Activated T-cell treated with anti-CD3 and anti-CD28 coated beads, Interleukin-2, amount 50 U/mL, for 24 hours (primary cell): ENCODE measurements around the gene SEPTIN6.
A peak's percentile ranks its signal among the peaks of the same experiment; 100 is the strongest.

ENCODE experiments used
- DNase-seq: peaks from one replicate; pipeline ENCODE4 v3.0.0-alpha.2; 2020
- H3K27ac Mint-ChIP-seq: 2 replicates; pipeline ENCODE4 v1.8.0; 2020; ENCODE audit warnings: mild to moderate bottlenecking, mixed read lengths
- H3K27me3 Mint-ChIP-seq: 2 replicates; pipeline ENCODE4 v1.8.0; 2020; ENCODE audit warnings: mixed read lengths
- H3K36me3 Mint-ChIP-seq: 2 replicates; pipeline ENCODE4 v1.8.0; 2020; ENCODE audit warnings: low read depth, mixed read lengths
- H3K4me1 Mint-ChIP-seq: 2 replicates; pipeline ENCODE4 v1.8.0; 2020; ENCODE audit warnings: low read depth, mixed read lengths
- H3K4me3 Mint-ChIP-seq: 2 replicates; pipeline ENCODE4 v1.8.0; 2020; ENCODE audit warnings: mild to moderate bottlenecking, moderate library complexity, mixed read lengths
- H3K9me3 Mint-ChIP-seq: 2 replicates; pipeline ENCODE4 v1.8.0; 2020; ENCODE audit warnings: mixed read lengths

Gene SEPTIN6

GRCh38 chrX:119647552-119648420 lies 45.2 kb downstream of the SEPTIN6 start:
- peaks cover 88% of the 10 kb centered on the region for H3K36me3 Mint-ChIP-seq
- peak overlapping the region; percentile 55 for H3K4me3 Mint-ChIP-seq
- H3K4me1 Mint-ChIP-seq: peaks cover 44% of the 10 kb centered on the region
- H3K27me3 Mint-ChIP-seq: no peaks in the 10 kb centered on the region
- peak; percentile 71 for DNase-seq
- peak overlapping the region; percentile 98 for H3K27ac Mint-ChIP-seq
- H3K9me3 Mint-ChIP-seq: no peaks in the 10 kb centered on the region

GRCh38 chrX:119647089-119647488 lies 45.9 kb downstream of the SEPTIN6 start:
- Mint-ChIP-seq H3K36me3 (peaks cover 88% of the 10 kb centered on the region), H3K4me3 (no peak overlapping the region), H3K9me3 (no peaks in the 10 kb centered on the region), H3K4me1 (peaks cover 44% of the 10 kb centered on the region), H3K27me3 (no peaks in the 10 kb centered on the region), H3K27ac (peak overlapping the region; percentile 98)
- DNase-seq: no peak

GRCh38 chrX:119646515-119646914 lies 46.5 kb downstream of the SEPTIN6 start:
- H3K9me3 Mint-ChIP-seq: no peaks in the 10 kb centered on the region
- H3K36me3 Mint-ChIP-seq: peaks cover 88% of the 10 kb centered on the region
- H3K4me1 Mint-ChIP-seq: peaks cover 44% of the 10 kb centered on the region
- H3K4me3 Mint-ChIP-seq: no peak overlapping the region
- H3K27ac Mint-ChIP-seq: peak overlapping the region; percentile 84
- no peaks in the 10 kb centered on the region for H3K27me3 Mint-ChIP-seq
- DNase-seq: no peak

GRCh38 chrX:119643696-119644095 lies 49.3 kb downstream of the SEPTIN6 start:
- Mint-ChIP-seq H3K27me3 (no peaks in the 10 kb centered on the region), H3K4me3 (no peak overlapping the region), H3K9me3 (no peaks in the 10 kb centered on the region), H3K27ac (peak overlapping the region; percentile 70), H3K36me3 (peaks cover 88% of the 10 kb centered on the region), H3K4me1 (peaks cover 32% of the 10 kb centered on the region)
- no peak for DNase-seq
